Liver (tissue), 9 donors: ENCODE measurements around the gene SLC16A8. TPM values are rescaled to one million over a fixed set of nuclear protein-coding genes. Genes with fewer than 3 reads are reported as not detected.

ENCODE experiments used
- DNase-seq: peaks from one replicate; pipeline ENCODE4 v3.0.0-alpha.2; 2017; ENCODE audit warnings: low spot score
- H3K27ac ChIP-seq, 2 donors: one replicate each; pipeline ENCODE4 v1.7.0; 2013; ENCODE audit warnings: inconsistent platforms in 2 of 2, low read length in 2 of 2, control low read depth in 1 of 2, low read depth in 1 of 2, mild to moderate bottlenecking in 1 of 2
- H3K27me3 ChIP-seq, 4 donors: one replicate each; pipeline versions ENCODE4 v1.6.1 to v1.7.0; 2013; ENCODE audit warnings: low read length in 3 of 4, inconsistent platforms in 1 of 4, mild to moderate bottlenecking in 1 of 4, moderate library complexity in 1 of 4; ENCODE audit not compliant: control insufficient read depth in 4 of 4, insufficient read depth in 4 of 4
- H3K36me3 ChIP-seq, 4 donors: one replicate each; pipeline versions ENCODE4 v1.6.1 to v1.7.0; 2013; ENCODE audit warnings: low read length in 3 of 4, mild to moderate bottlenecking in 3 of 4, low read depth in 1 of 4, moderate library complexity in 1 of 4; ENCODE audit not compliant: control insufficient read depth in 4 of 4, insufficient read depth in 3 of 4
- H3K4me1 ChIP-seq, 4 donors: one replicate each; pipeline versions ENCODE4 v1.6.1 to v1.7.0; 2013; ENCODE audit warnings: low read length in 3 of 4, mild to moderate bottlenecking in 3 of 4, moderate library complexity in 1 of 4; ENCODE audit not compliant: control insufficient read depth in 4 of 4, insufficient read depth in 4 of 4
- H3K4me3 ChIP-seq, 3 donors: one replicate each; pipeline versions ENCODE4 v1.6.1 to v1.7.0; 2013; ENCODE audit warnings: low read length in 3 of 3, control low read depth in 1 of 3, low read depth in 1 of 3, mild to moderate bottlenecking in 1 of 3
- H3K9ac ChIP-seq, 2 donors: one replicate each; pipeline ENCODE4 v1.7.0; 2013; ENCODE audit warnings: low read length in 2 of 2, mild to moderate bottlenecking in 2 of 2, moderate library complexity in 2 of 2, control low read depth in 1 of 2, low read depth in 1 of 2
- H3K9me3 ChIP-seq, 4 donors: one replicate each; pipeline versions ENCODE4 v1.6.1 to v1.7.0; 2013; ENCODE audit warnings: low read length in 3 of 4; ENCODE audit not compliant: control insufficient read depth in 4 of 4
- ATF3 ChIP-seq: IDR thresholded peaks from 2 replicates; pipeline ENCODE4 v1.6.1; 2016; ENCODE audit warnings: antibody characterized with exemption
- CTCF ChIP-seq: fragments of 150-350 bp; IDR thresholded peaks from 2 replicates; pipeline ENCODE4 v1.5.1; 2017; ENCODE audit warnings: improper control_type of control experiment, low read depth, low read length; ENCODE audit not compliant: missing input control
- EGR1 ChIP-seq, 2 donors: IDR thresholded peaks; 2 replicates each; pipeline ENCODE4 v1.6.1; 2016 to 2018; ENCODE audit warnings: antibody characterized with exemption in 2 of 2, low read depth in 2 of 2
- FOXA1 ChIP-seq: IDR thresholded peaks from 2 replicates; pipeline ENCODE4 v1.6.1; 2016; ENCODE audit warnings: antibody characterized with exemption
- FOXA2 ChIP-seq: IDR thresholded peaks from 2 replicates; pipeline ENCODE4 v1.6.1; 2016; ENCODE audit warnings: antibody characterized with exemption
- GABPA ChIP-seq, 2 donors: IDR thresholded peaks in 1 of 2; conservative IDR thresholded peaks in 1 of 2; 2 replicates each; pipeline ENCODE4 v1.6.1; 2016; ENCODE audit warnings: antibody characterized with exemption in 2 of 2, mild to moderate bottlenecking in 1 of 2, moderate library complexity in 1 of 2
- HNF4A ChIP-seq, 2 donors: conservative IDR thresholded peaks; 2 replicates each; pipeline ENCODE4 v1.6.1; 2016; ENCODE audit warnings: antibody characterized with exemption in 2 of 2, mild to moderate bottlenecking in 2 of 2
- HNF4G ChIP-seq: IDR thresholded peaks from 2 replicates; pipeline ENCODE4 v1.6.1; 2016; ENCODE audit warnings: antibody characterized with exemption
- MAX ChIP-seq: IDR thresholded peaks from 2 replicates; pipeline ENCODE4 v1.6.1; 2016; ENCODE audit warnings: antibody characterized with exemption
- NR2F2 ChIP-seq: IDR thresholded peaks from 2 replicates; pipeline ENCODE4 v1.6.1; 2016; ENCODE audit warnings: antibody characterized with exemption
- RXRA ChIP-seq, 2 donors: IDR thresholded peaks; 2 replicates each; pipeline ENCODE4 v1.6.1; 2017 to 2018; ENCODE audit warnings: antibody characterized with exemption in 2 of 2, mild to moderate bottlenecking in 1 of 2
- SP1 ChIP-seq: IDR thresholded peaks from 2 replicates; pipeline ENCODE4 v1.6.1; 2018; ENCODE audit warnings: antibody characterized with exemption, mild to moderate bottlenecking
- TAF1 ChIP-seq: conservative IDR thresholded peaks from 2 replicates; pipeline ENCODE4 v1.6.1; 2016; ENCODE audit warnings: antibody characterized with exemption, mild to moderate bottlenecking
- ZBTB33 ChIP-seq: IDR thresholded peaks from 2 replicates; pipeline ENCODE4 v1.6.1; 2016; ENCODE audit warnings: antibody characterized with exemption
- WGBS: extraction: QIAGEN DNeasy Blood & Tissue Kit; methylation state at CpG from one replicate; pipeline ENCODE4 v1.1.7; 2013; 5-methylcytosine and 5-hydroxymethylcytosine counted together
- polyA plus RNA-seq, 2 donors: library from polyadenylated mRNA; stranded (reverse) in 1 of 2; unstranded in 1 of 2; fragments of 200-250 nt in 1 of 2; fragments of >200 nt in 1 of 2; fragmentation: Nextera tagmentation in 1 of 2; extraction: Ambion mirVana in 1 of 2; gene quantifications; one replicate each; pipeline versions ENCODE4 v1.2.1 to v1.2.3, GENCODE V29; 2013 to 2015
- total RNA-seq, 2 donors: library from RNA; depleted of rRNA; stranded (reverse); fragments of >200 nt; gene quantifications; one replicate each; pipeline ENCODE4 v1.2.3, GENCODE V29; 2014
- donor health status: healthy.
- donor health status: healthy.
- donor health status: healthy.
- donor health status: healthy.
- donor health status: healthy.

Gene SLC16A8
- total and polyA plus RNA-seq, 4 donors: 0.10 TPM; not detected in 3

GRCh38 chr22:38125751-38126201, 41.8 kb upstream of the SLC16A8 start:
- TF ChIP-seq RXRA (IDR thresholded peaks at IDR 0.05): no peak
- TF ChIP-seq ZBTB33: no peak
- no peak for TF ChIP-seq HNF4G
- no peak for TF ChIP-seq TAF1
- no peak for TF ChIP-seq EGR1 (IDR thresholded peaks at IDR 0.05; ENCODE audit: low read depth in 2 of 2)
- TF ChIP-seq NR2F2: no peak
- no peak for TF ChIP-seq FOXA1
- no peak for TF ChIP-seq GABPA (IDR thresholded peaks at IDR 0.05 in 1 of 2, conservative IDR thresholded peaks at IDR 0.05 in 1 of 2)
- TF ChIP-seq FOXA2: no peak
- no peak for TF ChIP-seq MAX
- TF ChIP-seq HNF4A (conservative IDR thresholded peaks at IDR 0.05): no peak
- no peak for TF ChIP-seq CTCF
- Histone ChIP-seq H3K4me3 (no peak overlapping the region), H3K27ac (no peak overlapping the region), H3K36me3 (peaks cover 0 to 6% (median under 1%) of the 10 kb centered on the region in 4 donors), H3K4me1 (no peaks in the 10 kb centered on the region), H3K9me3 (no peaks in the 10 kb centered on the region), H3K9ac (no peak overlapping the region), H3K27me3 (no peaks in the 10 kb centered on the region)
- 91% methylated on average over 11 of the region's 11 CpGs for WGBS
- no peak for DNase-seq

GRCh38 chr22:38125038-38125610, 41.1 kb upstream of the SLC16A8 start:
- Histone ChIP-seq H3K4me3 (no peak overlapping the region), H3K36me3 (peaks cover 0 to 6% (median under 1%) of the 10 kb centered on the region in 4 donors), H3K4me1 (no peaks in the 10 kb centered on the region), H3K27me3 (no peaks in the 10 kb centered on the region), H3K9ac (no peak overlapping the region), H3K9me3 (no peaks in the 10 kb centered on the region), H3K27ac (no peak overlapping the region)
- TF ChIP-seq ATF3 (no peak), FOXA1 (no peak), SP1 (no peak), TAF1 (no peak)
- DNase-seq: no peak
- 96% methylated on average over 14 of the region's 14 CpGs for WGBS
